ENCODE data around the gene ARHGAP4.

Gene ARHGAP4

DNA sequence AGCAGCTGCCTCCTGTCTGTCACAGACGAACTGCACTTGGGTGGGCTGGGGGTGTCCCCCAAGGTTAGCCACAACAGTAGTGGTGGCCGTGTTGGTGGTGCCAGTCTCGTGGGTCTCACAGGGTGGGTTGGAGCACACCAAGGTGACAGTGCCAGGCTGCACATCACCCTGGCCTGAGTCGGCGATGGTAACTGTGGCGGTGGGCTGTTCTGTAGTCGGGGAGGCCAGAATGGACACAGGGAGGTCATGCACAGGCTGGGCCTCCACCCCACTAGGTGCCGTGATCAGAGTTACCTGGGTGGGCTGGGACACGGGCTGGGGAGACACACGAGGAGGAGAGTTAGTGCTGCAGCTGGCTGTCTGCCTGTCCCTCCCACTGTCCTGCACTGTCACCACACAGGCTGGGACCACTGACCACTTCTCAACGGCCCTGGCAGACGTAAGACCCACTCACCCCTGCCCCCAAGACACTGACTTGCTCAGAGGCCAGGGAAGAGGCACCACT is 29.2 kb upstream of the ARHGAP4 start:
- Histone ChIP-seq H3K4me1 (ENCODE audit: insufficient read depth, low read length) (no peaks in the 10 kb centered on the region; the same call in 1 of the 2 replicates), H3K36me3 (ENCODE audit: insufficient read depth, low read length) (peaks cover 8% of the 10 kb centered on the region), H3K9ac (ENCODE audit: low read depth, low read length) (no peak overlapping the region), H3K9me3 (ENCODE audit: control insufficient read depth, insufficient read depth, low read length) (no peaks in the 10 kb centered on the region)

DNA sequence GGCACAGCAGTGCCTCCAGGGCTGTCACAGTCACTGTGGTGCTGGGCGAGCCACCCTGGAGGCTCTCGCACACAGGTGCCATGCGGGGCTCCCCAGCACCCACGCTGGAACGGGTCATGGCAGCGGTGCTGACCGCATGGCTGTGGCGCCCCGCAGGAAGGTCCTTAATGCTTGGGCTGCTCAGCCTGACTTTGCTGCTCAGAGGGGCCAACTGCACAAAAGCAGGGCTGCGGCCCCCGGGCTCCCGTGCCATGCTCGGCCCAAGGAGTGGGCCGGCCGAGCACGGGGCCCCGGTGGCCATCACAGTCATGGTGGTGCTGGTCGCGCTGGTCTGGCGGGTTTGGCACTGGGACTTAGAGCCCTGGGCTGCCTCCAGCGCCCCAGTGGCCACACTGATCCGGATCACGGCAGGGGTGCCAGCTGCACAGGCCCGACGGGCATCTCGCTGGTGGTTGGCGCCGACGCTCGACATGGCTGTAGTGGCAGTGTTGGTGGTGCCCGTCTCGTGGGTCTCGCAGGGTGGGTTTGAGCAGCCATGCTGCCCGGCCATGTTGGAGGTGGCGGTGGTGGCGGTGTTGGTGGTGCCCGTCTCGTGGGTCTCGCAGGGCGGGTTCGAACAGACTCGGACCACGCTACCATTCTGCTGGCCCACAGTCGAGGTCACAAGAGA is 28.6 kb upstream of the ARHGAP4 start:
- Histone ChIP-seq H3K9ac (ENCODE audit: low read depth, low read length) (no peak overlapping the region), H3K36me3 (ENCODE audit: insufficient read depth, low read length) (peaks cover 6% of the 10 kb centered on the region; the same call in 1 of the 2 replicates), H3K9me3 (ENCODE audit: control insufficient read depth, insufficient read depth, low read length) (no peaks in the 10 kb centered on the region), H3K4me1 (ENCODE audit: insufficient read depth, low read length) (no peaks in the 10 kb centered on the region; the same call in 1 of the 2 replicates)

DNA sequence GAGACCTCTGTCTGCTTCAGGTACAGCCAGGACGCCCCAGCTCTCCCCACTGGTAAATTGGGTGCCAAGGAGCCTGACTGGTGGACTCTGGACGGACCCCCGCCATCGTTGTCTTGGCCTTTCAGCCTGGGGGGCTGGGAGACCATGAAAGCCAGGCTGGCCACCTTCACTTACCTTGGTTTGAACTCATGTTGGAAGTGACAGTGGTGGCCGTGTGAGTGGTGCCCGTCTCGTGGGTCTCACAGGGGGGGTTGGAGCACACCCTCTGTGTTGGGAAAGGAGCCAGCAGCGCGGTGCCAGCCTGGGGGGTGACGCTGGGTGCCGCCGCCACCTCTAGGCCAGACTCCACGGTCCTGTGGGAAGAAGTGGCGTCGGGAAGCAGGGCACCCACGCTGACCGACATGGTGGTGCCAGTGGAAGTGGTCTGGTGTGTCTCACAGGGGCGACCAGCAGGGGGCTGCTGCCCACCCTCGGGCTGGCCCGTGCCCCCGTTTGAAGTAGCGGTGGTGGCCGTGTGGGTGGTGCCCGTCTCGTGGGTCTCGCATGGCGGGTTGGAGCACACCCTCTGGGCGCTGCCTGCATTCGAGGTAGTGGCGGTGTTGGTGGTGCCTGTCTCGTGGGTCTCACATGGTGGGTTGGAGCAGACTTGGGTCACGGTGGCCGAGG is 28.0 kb upstream of the ARHGAP4 start:
- Histone ChIP-seq H3K9ac (ENCODE audit: low read depth, low read length) (no peak overlapping the region), H3K4me1 (ENCODE audit: insufficient read depth, low read length) (peaks cover under 1% of the 10 kb centered on the region; the same call in 1 of the 2 replicates), H3K36me3 (ENCODE audit: insufficient read depth, low read length) (peaks cover 6% of the 10 kb centered on the region; the same call in 1 of the 2 replicates), H3K9me3 (ENCODE audit: control insufficient read depth, insufficient read depth, low read length) (no peaks in the 10 kb centered on the region)

DNA sequence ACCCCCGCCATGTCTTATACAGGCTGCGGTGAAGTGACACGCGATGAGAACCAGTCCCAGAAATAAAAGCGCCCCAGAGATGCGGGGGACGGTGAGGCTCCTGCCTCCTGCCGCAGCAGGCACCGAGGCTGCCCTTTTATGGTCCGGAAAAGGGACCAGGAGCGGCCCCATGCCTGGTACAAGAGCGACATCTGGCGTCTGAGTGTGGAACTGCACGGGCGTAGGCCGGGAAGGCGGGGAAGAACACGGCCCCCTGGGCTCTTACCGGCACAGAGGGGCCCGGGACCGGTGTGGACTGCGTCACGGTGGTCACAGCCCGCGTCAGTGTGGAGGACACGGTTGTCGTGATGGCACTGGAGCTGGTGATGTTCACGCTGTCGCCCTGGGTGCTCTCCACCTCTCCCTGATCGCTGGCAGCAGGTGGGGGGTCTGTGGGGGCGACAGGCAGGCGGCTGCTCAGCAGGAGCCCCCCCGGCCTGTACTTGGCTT is 27.3 kb upstream of the ARHGAP4 start:
- Histone ChIP-seq H3K9me3 (ENCODE audit: control insufficient read depth, insufficient read depth, low read length) (no peaks in the 10 kb centered on the region), H3K4me1 (ENCODE audit: insufficient read depth, low read length) (peaks cover 6% of the 10 kb centered on the region; the same call in 1 of the 2 replicates), H3K36me3 (ENCODE audit: insufficient read depth, low read length) (peaks cover 6% of the 10 kb centered on the region; the same call in 1 of the 2 replicates), H3K9ac (ENCODE audit: low read depth, low read length) (no peak overlapping the region)

DNA sequence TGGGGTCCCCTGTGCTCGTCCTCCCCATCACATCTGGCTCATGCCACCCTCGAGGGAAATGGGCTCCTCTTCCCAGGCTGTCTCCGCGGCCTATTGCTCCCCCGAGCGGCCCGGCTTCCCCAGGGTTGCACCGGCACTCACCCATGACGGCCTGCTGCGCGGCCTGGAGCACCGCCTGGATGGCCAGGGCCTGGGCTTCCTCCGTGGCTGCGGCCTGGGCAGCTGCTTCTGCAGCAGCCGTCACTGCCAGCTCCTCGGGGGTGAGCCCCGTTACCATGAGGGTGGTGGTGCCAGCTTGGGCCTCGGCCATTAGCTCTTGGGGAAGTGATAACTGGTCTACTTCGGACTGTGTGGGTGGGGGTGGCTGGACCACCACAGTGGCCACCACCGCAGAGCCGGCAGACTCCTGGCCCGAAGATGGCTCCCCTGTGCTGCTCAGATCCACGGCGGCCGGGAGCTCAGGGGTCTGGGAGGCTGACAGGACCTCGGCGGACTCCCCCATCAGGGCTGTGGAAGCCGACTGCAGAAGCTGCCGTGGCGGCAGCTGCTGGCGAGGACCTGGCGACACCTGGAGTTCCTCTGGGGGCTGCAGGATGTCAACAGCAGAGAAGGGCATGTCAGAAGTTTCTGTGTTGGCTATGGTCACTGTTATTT is 26.4 kb upstream of the ARHGAP4 start:
- Histone ChIP-seq H3K9me3 (ENCODE audit: control insufficient read depth, insufficient read depth, low read length) (no peaks in the 10 kb centered on the region), H3K9ac (ENCODE audit: low read depth, low read length) (no peak overlapping the region), H3K36me3 (ENCODE audit: insufficient read depth, low read length) (peaks cover 6% of the 10 kb centered on the region; the same call in 1 of the 2 replicates), H3K4me1 (ENCODE audit: insufficient read depth, low read length) (peaks cover 13% of the 10 kb centered on the region; the same call in 1 of the 2 replicates)

DNA sequence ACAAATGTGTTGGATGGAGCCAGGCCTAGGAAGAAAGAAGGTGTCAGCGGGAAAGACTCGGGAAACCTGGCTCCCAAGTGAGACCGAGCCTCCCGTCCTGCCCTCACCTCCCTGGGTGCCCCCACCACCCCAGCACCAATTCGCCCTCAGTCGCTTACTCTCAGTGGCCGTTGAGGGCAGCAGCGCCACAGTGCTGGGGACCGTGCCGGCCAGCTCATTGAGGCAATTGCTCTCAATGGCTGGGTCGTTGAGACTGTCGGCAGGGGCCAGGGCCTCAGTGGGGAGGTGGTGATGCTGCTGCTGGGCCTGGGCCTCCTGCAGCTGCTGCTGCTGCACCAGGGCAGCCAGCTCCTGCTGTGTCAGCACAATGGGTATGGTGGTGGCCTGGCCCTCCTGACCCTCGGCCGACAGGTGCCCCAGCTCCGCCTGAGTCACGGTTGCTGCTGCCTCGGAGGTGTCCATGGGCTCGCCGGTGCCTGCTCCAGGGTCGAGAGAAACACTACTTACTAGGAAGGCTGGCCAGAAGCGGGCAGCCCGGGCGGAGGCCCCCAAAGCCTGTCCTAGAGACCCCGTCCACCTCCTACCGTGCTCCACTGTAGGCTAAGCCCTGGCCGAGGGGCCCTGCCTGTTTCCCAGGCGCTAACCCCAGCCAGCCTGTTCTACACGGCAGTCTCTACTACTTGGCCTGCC is 25.8 kb upstream of the ARHGAP4 start:
- Histone ChIP-seq H3K36me3 (ENCODE audit: insufficient read depth, low read length) (peaks cover 6% of the 10 kb centered on the region; the same call in 1 of the 2 replicates), H3K9me3 (ENCODE audit: control insufficient read depth, insufficient read depth, low read length) (no peaks in the 10 kb centered on the region), H3K4me1 (ENCODE audit: insufficient read depth, low read length) (peaks cover 14% of the 10 kb centered on the region; the same call in 1 of the 2 replicates), H3K9ac (ENCODE audit: low read depth, low read length) (no peak overlapping the region)

DNA sequence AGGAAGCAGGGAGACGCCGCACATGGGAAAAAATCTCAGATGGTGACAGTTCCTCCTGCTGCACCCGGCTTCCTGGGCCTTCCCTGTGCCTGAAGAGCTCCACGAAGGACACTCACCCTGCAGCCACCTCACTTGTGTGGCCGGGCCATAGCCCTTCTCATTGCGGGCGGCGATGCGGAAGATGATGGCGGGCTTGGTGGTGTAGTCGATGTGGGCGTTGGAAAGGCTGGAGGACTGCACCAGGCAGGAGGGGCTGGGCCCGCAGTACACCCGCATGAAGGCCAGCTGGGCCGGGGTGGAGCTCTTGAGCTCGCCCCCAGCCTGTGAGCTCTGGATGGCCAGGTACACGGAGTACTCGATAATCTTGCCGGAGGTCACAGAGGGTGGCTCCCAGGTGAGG is 24.1 kb upstream of the ARHGAP4 start:
- peaks cover 6% of the 10 kb centered on the region; the same call in 1 of the 2 replicates for H3K36me3 ChIP-seq (ENCODE audit: insufficient read depth, low read length)
- peaks cover 14% of the 10 kb centered on the region; the same call in 1 of the 2 replicates for H3K4me1 ChIP-seq (ENCODE audit: insufficient read depth, low read length)
- no peaks in the 10 kb centered on the region for H3K9me3 ChIP-seq (ENCODE audit: control insufficient read depth, insufficient read depth, low read length)
- H3K9ac ChIP-seq (ENCODE audit: low read depth, low read length), result no peak overlapping the region

DNA sequence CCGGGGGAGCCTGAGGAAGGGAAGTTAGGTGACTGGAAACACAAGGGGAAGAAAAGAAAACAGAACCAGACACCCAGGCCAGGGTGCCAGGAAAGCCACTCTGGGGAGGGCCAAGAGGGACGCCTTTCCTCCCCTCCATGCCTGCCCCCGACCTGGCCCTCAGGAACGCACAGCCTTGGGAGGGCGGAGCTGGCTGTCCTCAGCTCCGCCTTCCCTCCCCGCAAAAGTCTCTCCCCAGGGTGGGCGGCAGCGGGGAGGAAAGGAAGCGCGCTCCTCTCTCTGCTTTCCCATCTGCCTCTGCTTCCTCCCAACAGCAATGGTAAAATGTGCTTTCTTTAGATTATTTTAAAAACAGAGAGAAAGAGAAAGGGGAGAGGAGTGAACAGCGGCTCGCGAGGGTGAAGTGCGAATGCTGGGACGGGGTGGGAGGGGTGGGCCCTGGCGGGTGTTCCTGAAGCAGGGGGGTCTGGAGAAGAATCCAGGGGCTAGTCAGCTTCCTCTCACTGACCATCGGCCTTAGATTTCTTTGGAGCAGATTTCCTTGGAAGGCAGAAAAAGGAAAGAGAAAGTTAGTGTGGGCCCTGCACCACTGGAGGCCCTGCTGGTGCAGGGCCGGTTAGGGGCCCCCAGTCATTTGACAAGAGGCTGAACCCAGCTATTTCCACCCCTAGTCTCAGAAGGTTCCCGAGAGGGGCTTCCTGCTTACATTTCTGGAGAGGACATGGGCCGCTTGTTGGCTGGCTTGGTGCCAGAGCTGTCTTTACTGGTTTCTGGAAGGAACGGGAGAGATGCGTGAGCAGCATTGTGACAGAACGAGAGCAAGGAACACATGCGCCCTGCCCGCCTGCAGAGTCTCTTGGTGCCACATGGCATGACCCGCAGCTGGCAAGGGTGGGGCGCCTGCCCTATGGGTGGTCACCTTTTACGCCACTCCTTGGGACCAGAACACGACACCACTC is 23.1 kb upstream of the ARHGAP4 start:
- no peaks in the 10 kb centered on the region for H3K9me3 ChIP-seq (ENCODE audit: control insufficient read depth, insufficient read depth, low read length)
- peaks cover 6% of the 10 kb centered on the region; the same call in 1 of the 2 replicates for H3K36me3 ChIP-seq (ENCODE audit: insufficient read depth, low read length)
- H3K9ac ChIP-seq (ENCODE audit: low read depth, low read length), result no peak overlapping the region; the same call in 1 of the 2 replicates
- peaks cover 14% of the 10 kb centered on the region; the same call in 1 of the 2 replicates for H3K4me1 ChIP-seq (ENCODE audit: insufficient read depth, low read length)

DNA sequence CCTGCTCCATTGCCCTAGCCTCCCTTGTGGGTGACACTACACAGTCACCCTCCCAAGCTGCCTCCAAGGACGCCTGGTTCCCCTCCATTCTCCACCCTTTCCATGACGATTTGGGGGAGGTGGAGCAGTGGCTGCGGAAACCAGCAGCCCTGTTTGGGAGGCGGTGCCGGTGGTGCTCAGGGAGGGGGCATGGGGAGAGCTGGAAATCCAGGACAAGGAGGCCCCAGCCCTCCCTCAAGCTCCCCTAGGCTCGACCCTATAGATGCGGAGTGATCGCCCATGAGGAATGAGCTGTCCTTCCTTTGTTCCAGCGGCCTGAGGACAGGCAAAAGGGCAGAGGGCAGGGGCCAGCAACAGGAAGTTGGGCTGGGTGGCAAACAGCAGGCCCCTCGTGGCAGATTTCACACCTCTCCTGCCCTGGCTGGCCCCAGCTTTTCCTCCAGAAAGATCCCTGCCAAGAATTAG is 22.0 kb upstream of the ARHGAP4 start:
- Histone ChIP-seq H3K4me1 (ENCODE audit: insufficient read depth, low read length) (peaks cover 20% of the 10 kb centered on the region; the same call in 1 of the 2 replicates), H3K9me3 (ENCODE audit: control insufficient read depth, insufficient read depth, low read length) (no peaks in the 10 kb centered on the region), H3K9ac (ENCODE audit: low read depth, low read length) (peak overlapping the region; percentile 1; the same call in 1 of the 2 replicates), H3K36me3 (ENCODE audit: insufficient read depth, low read length) (0 out of 2 replicates have a peak, but pooled peaks cover 6% of the 10 kb centered on the region)

DNA sequence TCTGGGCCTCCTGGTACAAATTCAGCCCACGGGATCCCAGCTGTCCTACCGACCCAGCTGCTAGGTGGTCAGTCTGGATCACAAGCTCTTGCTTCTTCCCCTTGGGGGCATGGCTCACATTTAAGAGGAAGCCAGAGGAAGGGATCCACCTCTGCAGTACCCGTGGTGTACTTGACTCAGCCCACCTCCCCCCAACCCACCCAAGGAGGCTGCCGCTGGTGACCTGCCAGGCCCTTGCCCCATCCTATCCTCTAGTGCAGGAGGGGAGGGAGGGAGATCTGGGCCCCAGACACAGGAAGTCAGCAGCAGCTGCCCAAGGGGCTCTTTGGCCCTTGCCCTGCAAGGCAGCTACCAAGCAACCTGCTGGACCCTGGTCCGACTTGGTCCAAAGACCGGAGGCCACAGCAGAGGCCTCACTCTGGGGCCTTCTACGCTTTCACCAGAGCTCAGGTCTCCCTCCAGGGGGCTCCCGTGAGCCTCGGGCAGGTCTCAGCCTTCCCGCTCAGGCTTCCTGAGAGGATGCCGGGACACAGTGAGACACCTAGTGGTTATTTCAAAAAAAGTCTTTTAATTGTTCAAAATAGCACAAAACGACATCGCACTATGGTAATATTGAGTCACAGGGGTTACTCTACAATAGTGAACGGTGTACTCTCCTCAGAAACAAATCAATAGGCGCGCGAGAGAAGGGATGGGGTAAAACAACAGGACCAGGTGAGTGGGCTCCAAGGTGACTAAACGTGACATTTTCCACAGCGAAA is 21.1 kb upstream of the ARHGAP4 start:
- Histone ChIP-seq H3K36me3 (ENCODE audit: insufficient read depth, low read length) (0 out of 2 replicates have a peak, but pooled peaks cover 6% of the 10 kb centered on the region), H3K4me1 (ENCODE audit: insufficient read depth, low read length) (peaks cover 20% of the 10 kb centered on the region; the same call in 1 of the 2 replicates), H3K9ac (ENCODE audit: low read depth, low read length) (no peak overlapping the region), H3K9me3 (ENCODE audit: control insufficient read depth, insufficient read depth, low read length) (no peaks in the 10 kb centered on the region)

DNA sequence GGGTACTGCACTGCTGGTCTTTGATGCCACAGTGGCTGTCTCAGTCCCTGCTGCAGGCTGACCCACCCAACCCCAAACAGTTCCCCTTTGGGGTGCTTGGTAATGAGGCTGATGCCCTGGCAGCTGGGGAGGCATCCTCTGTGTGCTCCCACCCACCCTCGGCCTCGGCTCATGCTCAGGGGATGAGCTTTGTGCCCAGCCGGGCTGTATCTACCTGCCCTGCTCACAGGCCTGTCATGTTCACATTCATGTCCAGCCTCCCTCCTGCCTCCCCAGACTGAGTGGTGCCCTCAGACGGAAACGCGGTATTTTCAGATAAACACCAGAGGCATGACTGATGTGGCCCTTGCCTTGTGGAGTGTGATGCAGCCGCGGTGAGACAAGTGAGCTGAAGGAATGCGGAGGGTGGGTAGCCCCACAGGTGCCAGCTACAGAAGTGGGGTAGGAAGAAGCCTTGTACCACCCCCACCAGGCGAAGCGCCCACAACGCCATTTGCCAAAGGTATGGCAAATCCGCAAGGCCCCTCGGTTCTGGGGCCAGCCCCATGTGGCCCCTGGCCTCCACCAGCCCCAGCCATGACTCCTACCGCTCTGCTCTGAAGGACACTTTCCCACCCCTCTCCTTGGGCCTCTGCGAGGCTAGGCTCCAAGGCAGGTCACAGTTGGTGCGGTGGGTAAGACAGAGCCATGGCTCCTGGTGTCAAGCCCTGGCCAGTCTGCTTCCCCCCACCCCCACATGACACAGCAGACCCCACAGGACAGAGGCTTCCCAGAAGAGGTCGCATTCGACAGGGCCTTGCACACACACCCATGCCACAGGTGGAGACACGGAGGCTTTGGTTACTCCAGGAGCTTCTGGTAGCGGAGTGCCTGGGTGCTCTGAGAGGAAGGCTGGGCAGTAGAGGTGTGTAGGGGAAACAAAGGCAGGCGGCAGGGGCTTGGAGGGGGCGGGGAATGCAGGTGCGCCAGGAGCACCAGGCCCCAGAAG is 20.2 kb upstream of the ARHGAP4 start:
- Histone ChIP-seq H3K36me3 (ENCODE audit: insufficient read depth, low read length) (0 out of 2 replicates have a peak, but pooled peaks cover 2% of the 10 kb centered on the region), H3K4me1 (ENCODE audit: insufficient read depth, low read length) (peaks cover 27% of the 10 kb centered on the region; the same call in 1 of the 2 replicates)

More for the DNA sequence above, 20.2 kb upstream of the ARHGAP4 start:
- Histone ChIP-seq H3K9me3 (ENCODE audit: control insufficient read depth, insufficient read depth, low read length) (no peaks in the 10 kb centered on the region), H3K9ac (ENCODE audit: low read depth, low read length) (no peak overlapping the region)

Data from ES-I3 (cell line).